ENCODE data around the gene WSCD2. TPM values are rescaled to one million over a fixed set of nuclear protein-coding genes. Genes with fewer than 3 reads are reported as not detected.

WSCD2 gene
- total RNA-seq, 1 donor from 2014 or later = 1.7 TPM

- Histone ChIP-seq H3K27me3 (peaks cover 9% of the 10 kb centered on the region), H3K9me3 (no peaks in the 10 kb centered on the region), H3K36me3 (no peaks in the 10 kb centered on the region), H3K4me3 (no peak overlapping the region), H3K27ac (no peak overlapping the region), H3K4me1 (no peaks in the 10 kb centered on the region)
- intact Hi-C loops (cut with DNase I) = no loop called here
- DNase-seq (no peak), ATAC-seq (no peak)
- TF ChIP-seq CTCF (IDR thresholded peaks at IDR 0.05) = no peak
Observed at GRCh38 chr12:108150436-108150835, 21.3 kb downstream of the WSCD2 start.

DNA sequence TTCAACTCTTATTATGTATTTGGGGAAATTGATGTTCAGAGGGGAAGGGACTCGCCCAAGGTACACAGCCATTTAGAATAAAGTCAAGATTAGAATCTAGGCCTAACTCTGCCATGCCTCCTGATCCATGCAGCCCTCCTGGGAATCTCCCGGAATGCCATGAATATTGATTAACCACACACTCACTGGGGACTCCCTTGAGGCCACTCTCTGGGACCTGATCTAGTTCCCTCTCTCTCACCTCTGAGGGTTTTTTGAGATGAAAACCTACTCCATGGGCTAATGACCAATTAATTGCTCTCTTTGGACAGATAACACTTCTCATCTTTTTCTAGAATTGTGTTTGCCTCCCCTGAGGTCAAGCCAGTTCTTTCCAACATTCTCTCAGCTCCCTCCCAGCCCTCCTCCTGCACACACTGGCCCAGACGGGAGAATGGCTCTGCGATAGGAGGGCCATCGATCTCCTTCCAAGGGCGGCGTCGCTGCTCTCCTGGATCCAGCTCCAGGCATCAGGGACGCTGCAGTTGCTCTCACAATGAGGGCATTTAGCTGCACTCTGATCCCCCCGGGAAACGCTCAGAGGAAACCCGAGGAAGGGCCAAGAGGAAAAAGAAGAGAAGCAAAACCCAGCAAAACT, 22.6 kb downstream of the WSCD2 start:
- ATAC-seq = no peak
- no peak for DNase-seq
- no peak overlapping the region for H3K27ac ChIP-seq
- no peaks in the 10 kb centered on the region for H3K9me3 ChIP-seq
- H3K27me3 ChIP-seq = peaks cover 9% of the 10 kb centered on the region
- no peak for TF ChIP-seq CTCF (IDR thresholded peaks at IDR 0.05)
- H3K36me3 ChIP-seq = no peaks in the 10 kb centered on the region
- no peaks in the 10 kb centered on the region for H3K4me1 ChIP-seq
- no peak overlapping the region for H3K4me3 ChIP-seq
- intact Hi-C loops (cut with DNase I) = no loop called here

DNA sequence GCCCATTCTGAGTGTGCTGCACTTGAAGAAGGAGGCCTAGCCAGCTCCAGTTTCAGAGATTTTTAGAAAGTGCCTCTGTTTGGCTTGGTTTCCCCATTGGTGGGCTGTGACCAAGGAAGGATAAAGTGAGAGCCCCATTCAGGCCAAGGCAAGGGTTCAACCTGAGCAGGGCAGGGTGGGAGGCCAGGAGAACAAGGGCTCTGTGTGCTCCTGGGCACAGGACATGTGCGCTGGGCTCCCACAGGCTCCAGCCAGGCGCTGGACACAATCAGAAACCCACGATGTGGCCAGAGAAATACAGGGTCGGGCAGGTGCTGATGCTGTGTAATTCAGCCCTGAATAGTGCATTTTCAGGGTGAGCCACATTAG, 23.1 kb downstream of the WSCD2 start:
- no peak for TF ChIP-seq CTCF (IDR thresholded peaks at IDR 0.05)
- intact Hi-C loops (cut with DNase I) = no loop called here
- ATAC-seq (no peak), DNase-seq (no peak)
- H3K4me3 ChIP-seq = no peak overlapping the region
- no peaks in the 10 kb centered on the region for H3K4me1 ChIP-seq
- no peaks in the 10 kb centered on the region for H3K9me3 ChIP-seq
- peaks cover 9% of the 10 kb centered on the region for H3K27me3 ChIP-seq
- no peak overlapping the region for H3K27ac ChIP-seq
- H3K36me3 ChIP-seq = no peaks in the 10 kb centered on the region

- Histone ChIP-seq H3K9me3 (no peaks in the 10 kb centered on the region), H3K27me3 (no peaks in the 10 kb centered on the region), H3K36me3 (no peaks in the 10 kb centered on the region), H3K4me1 (no peaks in the 10 kb centered on the region), H3K4me3 (no peak overlapping the region), H3K27ac (no peak overlapping the region)
- ATAC-seq (no peak), DNase-seq (no peak)
- intact Hi-C loops (cut with DNase I) = no loop called here
- TF ChIP-seq CTCF (IDR thresholded peaks at IDR 0.05) = no peak
Observed at GRCh38 chr12:108156717-108157116, 27.6 kb downstream of the WSCD2 start.

GRCh38 chr12:108157870-108158459, 28.9 kb downstream of the WSCD2 start:
- H3K9me3 ChIP-seq = no peaks in the 10 kb centered on the region
- no peaks in the 10 kb centered on the region for H3K4me1 ChIP-seq
- H3K27ac ChIP-seq = no peak overlapping the region
- H3K36me3 ChIP-seq = no peaks in the 10 kb centered on the region
- intact Hi-C loops (cut with DNase I) = no loop called here
- no peaks in the 10 kb centered on the region for H3K27me3 ChIP-seq
- DNase-seq (no peak), ATAC-seq (no peak)
- no peak overlapping the region for H3K4me3 ChIP-seq
- no peak for TF ChIP-seq CTCF (IDR thresholded peaks at IDR 0.05)
